SKM-1 treated with dmso at 0.1 percent for 144 hours (cell line): Measurements from ENCODE around the gene TUBGCP5.

ENCODE experiments used
- DNase-seq: peaks from one replicate; lab custom pipeline; 2025; ENCODE audit not compliant: unreplicated experiment; lab: John Stamatoyannopoulos, UW

Gene TUBGCP5

DNA sequence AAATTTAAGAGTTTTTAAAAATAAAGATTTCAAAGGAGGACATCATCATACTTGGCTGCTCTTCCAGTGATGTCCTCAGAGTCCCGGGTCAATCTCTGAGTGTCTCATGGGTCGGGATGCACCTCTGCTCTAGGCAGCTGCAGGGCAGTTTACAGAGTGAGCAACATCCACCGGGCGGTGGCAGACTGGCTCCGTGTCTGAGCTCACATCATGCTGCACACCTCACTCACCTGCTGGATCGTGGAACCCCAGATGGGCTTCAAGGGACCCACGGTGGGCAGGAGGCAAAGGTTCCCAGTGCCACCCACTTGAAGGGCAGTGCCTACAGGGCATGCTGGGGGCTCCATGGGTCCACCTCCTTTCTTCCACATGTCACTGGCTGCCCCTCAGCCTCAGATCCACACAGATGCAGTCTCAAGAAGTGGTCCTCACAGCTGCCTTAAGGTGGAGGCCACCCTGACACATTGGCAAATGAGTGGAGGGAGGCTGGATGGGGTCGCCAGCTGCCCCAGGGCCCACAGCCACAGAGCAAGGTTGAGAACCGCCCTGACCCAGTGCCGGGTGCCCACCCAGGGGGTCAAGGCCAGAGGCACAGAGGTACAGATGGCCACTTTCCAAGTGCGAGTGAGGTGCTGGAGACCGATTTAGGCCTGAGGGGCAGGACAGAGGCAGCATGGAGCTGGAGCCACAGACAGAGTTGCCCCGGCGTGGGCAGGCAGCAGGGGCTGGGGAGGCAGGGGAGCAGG lies 84.4 kb downstream of the TUBGCP5 start:
- DNase-seq = no peak

DNA sequence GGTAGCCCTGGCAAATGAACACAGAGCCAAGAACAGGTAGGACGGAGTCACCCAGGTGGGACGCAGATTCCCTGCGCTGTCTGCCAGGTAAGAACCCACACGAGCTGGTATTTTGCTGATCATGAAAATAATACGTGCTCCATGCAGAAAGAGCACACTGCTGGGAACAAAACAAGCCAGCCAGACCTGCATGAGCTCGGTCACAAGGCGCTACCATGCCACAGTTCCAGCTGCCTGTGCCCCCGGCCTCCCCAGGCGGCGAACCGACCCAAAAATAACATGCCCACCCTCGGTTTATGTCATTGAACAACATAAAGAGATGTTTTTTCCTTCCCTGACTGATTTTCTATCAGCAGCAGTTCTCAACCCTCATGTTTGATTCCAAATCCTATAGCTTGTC lies 85.0 kb downstream of the TUBGCP5 start:
- DNase-seq = no peak

DNA sequence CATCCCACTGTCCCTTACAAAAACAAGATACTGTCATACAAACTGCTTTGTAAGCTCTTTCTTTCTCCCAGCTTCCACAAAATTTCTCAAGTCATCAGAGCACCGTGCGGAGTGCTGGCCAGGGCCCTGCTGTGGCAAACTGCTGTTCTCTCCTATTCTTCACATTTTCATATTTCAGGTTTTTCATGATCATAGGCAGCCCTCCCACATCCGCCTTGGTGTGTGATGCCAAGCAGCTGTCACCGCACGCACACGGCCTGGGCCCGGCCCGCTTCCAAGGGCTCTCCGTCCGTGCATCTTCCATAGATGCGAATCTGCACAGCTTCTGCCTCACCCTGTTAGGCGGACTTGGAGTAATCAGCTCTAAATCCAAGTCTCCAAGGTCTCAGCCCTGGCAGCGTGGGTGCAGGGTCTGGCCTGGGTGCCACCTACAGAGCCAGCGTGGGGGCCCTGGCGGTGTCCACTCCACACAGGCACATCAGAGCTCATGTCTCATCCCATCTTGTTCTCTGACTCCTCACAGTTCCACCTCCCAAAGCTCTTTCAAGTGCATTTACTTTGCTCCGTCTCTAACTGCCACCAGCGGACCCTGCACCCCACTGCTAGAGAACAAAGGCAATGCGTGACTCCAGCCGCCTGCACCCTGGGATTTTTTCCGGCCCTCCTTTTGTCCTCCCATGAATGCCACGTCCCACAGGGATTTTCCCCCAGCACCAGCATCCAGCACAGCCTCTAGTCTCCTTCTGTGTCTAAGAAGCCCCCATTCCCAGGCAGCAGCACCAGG lies 86.4 kb downstream of the TUBGCP5 start:
- no peak for DNase-seq

DNA sequence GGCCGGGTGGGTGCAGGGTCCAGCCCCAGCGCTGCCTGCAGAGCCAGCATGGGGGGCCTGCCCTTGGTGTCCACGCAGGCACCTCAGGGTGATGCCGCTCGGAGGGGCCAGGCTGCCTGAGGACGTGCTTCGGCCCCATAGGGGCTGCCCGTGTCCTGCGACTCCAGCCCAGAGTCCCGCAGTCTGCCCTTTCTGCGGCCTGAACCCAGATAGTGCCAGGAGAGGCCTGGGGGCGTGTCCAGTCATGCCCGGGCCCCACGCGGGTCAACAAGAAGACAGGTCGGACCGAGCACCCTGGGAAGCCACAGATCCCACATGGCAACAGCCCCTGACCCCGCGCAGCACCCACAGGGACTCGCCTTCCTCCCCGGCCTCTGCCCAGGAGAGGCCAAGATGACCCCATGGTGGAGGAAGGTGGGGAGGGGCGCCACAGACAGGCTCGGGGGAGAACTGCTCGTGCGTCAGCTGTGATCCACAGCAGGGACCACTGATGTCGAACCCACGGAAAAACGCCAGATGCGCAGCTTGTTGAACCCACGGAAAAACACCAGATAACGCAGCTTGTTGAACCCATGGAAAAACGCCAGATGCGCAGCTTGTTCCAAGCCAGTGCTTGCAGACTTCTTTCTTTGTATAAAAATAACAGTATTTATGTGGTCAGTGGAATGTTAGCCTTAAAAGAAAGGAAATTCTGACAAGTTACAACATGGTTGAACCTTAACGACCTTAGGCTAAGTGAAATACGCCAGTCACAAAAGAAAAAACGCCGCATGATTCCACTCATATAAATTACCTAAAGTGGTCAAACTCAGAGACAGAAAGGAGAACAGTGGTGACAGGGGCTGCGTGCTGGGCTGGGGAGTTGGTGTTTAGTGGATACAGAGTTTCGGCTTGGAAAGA lies 87.7 kb downstream of the TUBGCP5 start:
- DNase-seq = no peak

DNA sequence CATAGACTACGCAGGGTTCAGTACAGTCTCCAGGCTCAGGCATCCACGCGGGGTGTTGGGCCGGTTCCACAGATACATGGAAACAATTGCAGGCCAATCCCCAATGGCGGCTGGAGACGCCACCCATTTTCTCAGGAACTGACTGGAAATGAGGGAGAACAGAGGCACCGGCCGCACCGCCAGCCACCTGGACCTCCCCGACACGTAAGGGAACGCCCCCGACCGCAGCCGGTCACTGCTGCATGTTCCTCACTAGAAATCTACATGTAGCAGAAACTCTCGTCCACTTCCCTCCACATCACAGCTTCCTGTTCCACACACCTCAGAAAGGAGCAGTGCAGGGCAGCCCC lies 88.4 kb downstream of the TUBGCP5 start:
- no peak for DNase-seq

DNA sequence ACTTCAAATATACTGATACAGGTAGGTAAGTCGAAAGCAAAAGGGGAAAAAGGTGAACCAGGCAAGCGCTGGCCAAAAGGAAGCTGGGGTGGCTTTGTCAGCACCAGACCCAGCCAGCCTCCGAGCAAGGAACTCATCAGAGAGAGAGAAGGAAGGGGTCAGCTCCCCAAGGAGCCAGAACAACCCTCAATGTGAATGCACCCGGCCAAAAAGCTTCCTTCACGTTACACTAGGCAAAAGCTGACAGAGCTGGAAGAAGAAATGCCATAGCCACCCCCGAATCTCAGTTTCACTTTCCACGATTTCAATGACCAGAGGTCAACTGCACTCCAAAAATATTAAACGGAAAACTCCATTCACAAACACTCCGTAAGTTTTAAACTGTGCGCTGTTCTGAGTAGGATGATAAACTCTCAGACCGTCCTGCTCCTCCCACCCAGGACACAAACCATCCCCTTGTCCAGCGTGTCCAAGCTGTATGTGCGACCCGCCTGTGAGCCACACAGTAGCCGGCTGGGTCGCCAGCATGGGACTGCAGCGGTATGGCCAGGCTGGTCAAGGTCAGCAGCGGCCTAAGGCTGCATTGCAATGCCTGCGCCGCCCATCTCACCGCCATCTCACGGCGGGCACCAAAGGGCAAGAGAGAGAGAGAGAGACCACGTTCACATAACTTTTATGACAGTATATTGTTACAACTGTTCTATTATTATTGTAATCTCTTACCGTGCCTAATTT lies 88.9 kb downstream of the TUBGCP5 start:
- DNase-seq = no peak
